ENCODE data around the gene CCDC69.
"Not testable (repeated sequence)": the region's sequence is repeated elsewhere in the genome, so short reads cannot be mapped to it uniquely, and the experiment has no call there.

The CCDC69 gene

GRCh38 chr5:151223447-151224264 lies at the start of gene CCDC69:
TSS of gene CCDC69 (minus strand) at chr5:151224092. CDS start at chr5:151223970, 122 bp downstream.
- peak; percentile 54 for DNase-seq (ENCODE audit: low spot score)

DNA sequence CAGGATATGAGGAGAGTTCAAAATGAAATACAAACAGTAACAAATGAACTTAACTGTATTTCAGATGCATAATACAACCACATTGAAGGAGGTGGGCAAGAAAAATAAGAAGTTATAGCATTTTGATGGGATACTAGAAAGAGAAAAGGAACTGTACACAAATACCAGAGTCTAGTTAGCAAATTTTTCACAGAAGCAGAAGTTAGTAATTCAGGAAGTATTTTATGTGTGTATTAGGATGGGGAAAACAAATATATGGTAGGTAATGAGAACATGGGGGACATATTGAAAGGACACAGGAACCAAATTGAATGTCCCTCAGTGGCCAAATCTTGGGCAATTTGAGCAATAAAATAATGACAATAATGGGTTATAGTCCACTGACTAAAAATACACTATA lies 47.4 kb upstream of the CCDC69 start:
- no peak for DNase-seq (ENCODE audit: low spot score)

DNA sequence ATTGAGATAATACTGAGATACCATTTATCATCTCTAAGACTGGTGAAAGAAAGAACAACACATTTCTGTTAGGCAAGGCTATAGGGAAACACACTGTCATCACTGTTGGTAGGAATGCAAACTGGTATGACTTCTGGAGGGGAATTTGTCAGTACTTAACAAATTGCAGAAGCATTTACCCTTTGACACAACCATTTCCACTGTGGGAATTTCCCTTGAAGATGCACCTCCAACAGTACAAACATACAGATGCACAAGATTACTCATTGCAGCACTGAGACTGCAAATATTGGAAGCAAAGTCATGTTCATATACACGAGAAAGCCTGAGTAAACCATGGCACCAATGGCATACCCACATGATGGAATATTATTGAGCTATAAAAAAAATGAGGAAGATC lies 46.7 kb upstream of the CCDC69 start:
- DNase-seq (ENCODE audit: low spot score): no peak

- no peak for DNase-seq (ENCODE audit: low spot score)
Observed at GRCh38 chr5:151267491-151268260, 43.8 kb upstream of the CCDC69 start.

DNA sequence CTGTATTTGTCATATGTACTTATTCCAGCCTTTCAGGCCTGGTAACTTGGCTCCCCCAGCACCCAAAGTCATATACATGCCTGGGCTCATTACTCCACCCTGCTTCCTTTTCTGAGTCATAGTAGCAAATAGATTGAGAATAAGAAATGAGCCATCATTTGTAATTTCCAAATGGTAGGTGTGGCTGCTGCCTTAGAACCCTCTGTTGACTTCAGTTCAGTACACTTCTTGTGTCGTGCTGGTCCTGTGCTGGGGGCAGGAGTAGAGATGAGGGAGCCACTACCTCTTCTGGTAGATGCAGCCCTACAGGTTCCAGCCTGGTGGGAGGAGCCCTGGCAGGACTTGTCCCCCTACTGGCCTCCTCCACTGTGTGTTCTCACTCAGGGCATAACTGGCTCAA lies 40.2 kb upstream of the CCDC69 start:
- DNase-seq (ENCODE audit: low spot score): no peak

GRCh38 chr5:151262532-151262931 lies 38.6 kb upstream of the CCDC69 start:
- no peak for DNase-seq (ENCODE audit: low spot score)

GRCh38 chr5:151259931-151260330 lies 36.0 kb upstream of the CCDC69 start:
- no peak for DNase-seq (ENCODE audit: low spot score)

DNA sequence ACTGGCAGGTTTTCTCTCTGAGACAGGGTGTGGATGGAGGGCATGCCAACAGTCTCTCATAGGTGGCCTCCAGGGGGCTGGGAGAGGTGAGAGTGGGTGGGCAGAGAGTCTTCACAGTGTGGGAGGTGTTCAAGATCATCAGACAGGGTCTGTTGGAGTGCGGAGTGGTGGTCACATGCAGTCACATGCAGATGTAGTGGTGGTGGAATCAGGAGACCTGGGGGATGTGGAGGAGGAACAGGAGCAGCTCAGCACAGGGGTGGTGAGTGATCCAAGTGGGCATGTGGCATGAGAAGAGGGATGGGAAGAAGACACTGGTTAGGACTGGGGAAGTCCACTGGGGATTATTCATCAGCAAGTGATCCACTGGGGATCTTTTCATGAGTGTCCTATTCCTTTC lies 34.9 kb upstream of the CCDC69 start:
- DNase-seq (ENCODE audit: low spot score): no peak

GRCh38 chr5:151258201-151258611 lies 34.3 kb upstream of the CCDC69 start:
- peak; percentile 55 for DNase-seq (ENCODE audit: low spot score)

DNA sequence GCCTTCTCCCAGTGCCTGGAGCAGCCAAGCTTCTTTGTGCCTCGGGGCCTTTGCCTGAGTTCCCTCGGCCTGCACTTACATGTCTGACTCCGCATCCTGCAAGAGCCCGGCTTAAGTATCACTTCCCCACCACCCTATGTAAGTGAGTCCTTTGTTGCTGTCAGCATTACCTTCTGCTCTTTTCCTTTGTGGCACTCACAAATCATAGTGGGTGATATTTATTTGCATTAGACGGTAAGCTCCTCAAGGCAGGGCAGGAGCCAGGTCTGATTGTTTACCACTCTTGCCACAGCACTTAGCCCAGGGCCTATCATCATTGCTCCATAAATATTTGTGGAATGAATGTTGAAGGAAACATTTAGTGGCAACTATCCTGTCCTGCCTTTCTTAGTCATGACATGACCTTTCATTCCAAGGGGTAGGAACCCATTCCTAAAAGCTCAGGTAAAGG lies 33.9 kb upstream of the CCDC69 start:
- DNase-seq (ENCODE audit: low spot score): peak; percentile 46

GRCh38 chr5:151255621-151256286 lies 31.9 kb upstream of the CCDC69 start:
- DNase-seq (ENCODE audit: low spot score): no peak

GRCh38 chr5:151254990-151255389 lies 31.1 kb upstream of the CCDC69 start:
- not testable (repeated sequence) for DNase-seq (ENCODE audit: low spot score)

DNA sequence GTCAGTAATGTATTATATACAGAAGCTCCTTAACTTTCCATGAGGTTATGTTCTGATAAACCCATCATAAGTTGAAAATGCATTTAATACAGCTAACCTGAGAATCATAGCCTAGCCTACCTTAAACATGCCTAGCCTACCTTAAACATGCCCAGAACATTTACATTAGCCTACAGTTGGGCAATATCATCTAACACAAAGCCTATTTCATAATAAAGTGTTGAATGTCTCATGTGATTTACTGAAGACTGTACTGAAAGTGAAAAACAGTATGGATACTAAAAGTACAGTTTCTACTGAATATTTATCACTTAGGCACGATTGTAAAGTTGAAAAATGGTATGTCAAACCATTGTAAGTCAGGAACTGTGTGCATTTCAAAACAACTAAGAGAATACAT lies 30.7 kb upstream of the CCDC69 start:
- no peak for DNase-seq (ENCODE audit: low spot score)

- no peak for DNase-seq (ENCODE audit: low spot score)
Observed at GRCh38 chr5:151253605-151253950, 29.7 kb upstream of the CCDC69 start.

GRCh38 chr5:151252762-151253604 lies 29.1 kb upstream of the CCDC69 start, which contains the start of gene GM2A:
TSS of gene GM2A (plus strand) at chr5:151253185. CDS start at chr5:151253217, 32 bp downstream.
- peak; percentile 100 for DNase-seq (ENCODE audit: low spot score)

GRCh38 chr5:151251621-151252020 lies 27.7 kb upstream of the CCDC69 start:
- no peak for DNase-seq (ENCODE audit: low spot score)

DNA sequence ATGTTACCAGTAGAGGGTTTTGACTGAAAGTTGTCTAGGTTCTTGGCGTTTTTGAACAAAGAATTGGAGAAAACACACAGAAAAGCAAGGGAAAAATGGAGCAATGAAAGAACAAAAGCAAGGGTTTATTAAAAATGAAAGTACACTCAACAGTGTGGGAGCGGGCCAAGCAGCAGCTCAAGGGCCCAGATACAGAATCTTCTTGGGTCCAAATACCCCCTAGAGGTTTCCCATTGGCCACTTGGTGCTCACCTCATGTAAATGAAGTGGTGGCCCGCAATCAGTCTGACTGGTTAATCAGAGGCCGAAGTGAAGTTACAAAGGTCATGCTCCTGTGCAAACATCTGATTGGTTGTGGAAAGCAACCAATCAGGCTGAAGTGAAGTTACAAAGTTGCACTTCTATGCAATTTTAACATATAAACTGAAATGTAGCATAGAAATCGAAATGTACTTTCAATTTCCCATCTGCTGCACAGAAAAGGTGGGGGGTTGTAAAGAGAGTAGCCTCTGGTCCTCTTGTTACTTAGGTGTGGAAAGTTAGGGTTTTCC lies 27.2 kb upstream of the CCDC69 start:
- DNase-seq (ENCODE audit: low spot score): no peak

DNA sequence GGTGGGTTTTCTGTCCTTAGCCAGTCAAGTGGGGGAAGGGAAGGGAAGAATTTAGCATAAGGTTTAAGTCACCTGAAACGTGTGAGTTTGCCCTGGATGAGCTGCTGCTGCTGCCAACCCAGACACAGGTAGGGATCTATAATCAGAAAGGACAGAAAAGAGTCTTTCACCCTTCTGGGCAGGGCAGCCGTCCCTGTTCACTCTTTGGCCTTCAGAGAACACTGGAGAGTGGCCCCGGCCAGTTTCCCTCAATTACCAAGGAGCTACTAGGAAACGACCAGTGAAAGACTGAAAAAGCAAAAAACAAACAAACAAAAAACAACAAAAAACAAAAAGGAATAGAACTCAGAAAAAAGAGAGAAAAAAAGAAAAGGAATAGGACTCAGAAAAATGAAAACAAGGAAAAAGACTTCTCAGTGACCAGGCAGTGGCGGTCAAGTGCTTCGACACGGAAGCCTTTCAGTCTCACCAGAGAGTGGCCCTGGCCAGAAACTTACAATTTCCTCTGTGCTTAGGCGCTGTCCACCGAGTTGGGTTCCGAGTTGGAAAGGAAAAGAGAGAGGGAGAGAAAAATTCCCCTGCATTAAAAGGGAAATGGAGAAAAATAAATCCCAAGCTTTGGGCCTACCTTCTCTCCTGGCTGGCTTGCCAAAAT lies 26.6 kb upstream of the CCDC69 start:
- DNase-seq (ENCODE audit: low spot score): no peak

DNA sequence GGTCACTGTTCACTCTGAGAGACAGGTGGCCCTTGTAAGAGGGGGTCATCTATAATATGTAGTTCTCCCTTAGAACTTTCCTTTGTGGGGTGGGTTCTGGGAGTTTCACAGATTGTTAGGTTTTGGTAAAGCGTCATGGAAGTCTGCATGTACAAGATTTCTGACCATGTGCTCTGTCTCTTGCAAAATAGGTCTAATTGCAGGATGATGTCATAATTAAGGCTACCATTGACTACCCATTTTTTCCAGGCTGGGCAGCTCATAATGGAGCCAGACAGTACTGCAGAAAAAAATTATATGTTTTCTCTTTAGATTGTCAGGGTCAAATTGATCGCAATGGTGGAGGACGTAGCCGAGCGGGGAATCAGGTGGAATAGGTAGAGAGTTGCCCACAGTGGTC lies 25.4 kb upstream of the CCDC69 start:
- no peak for DNase-seq (ENCODE audit: low spot score)

GRCh38 chr5:151248651-151249050 lies 24.8 kb upstream of the CCDC69 start:
- DNase-seq (ENCODE audit: low spot score): no peak

DNA sequence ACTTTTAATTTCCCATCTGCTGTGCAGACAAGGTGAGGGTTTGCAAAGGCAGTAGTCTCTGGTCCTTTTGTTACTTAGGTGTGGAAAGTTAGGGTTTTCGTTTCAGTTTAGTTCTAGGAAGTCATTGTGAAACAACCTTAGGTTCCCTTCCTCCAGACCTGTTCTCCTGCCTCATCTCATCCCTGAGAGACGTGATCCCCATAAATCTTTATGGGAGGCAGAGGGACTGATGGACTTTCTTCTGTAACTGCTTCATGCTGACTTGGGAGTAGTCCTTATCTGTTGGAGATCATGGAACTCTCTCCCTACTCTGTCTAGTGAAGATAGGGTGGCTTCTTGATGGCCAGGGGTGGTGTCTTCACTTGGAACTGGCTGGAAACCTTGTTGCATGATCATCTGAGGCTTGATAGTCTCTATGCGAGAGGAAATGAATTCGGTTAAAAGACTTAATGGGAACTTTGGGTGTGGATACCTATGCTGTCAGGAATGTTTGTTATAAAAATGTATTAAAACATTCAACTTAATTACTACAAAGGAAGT lies 21.9 kb upstream of the CCDC69 start:
- DNase-seq (ENCODE audit: low spot score): no peak

Data from Ammon's horn (tissue), 1 donor.